GM12878 (cell line): Measurements from ENCODE around the gene ZNF79. TPM values are rescaled to one million over a fixed set of nuclear protein-coding genes. Genes with fewer than 3 reads are reported as not detected.

Source experiments
- ATAC-seq: fragments of 200-7000 bp; cut with Tn5 transposase; 3 replicates; pipeline ENCODE4 v1.9.1; 2020; ENCODE audit warnings: mild to moderate bottlenecking, moderate library complexity
- BruUV-seq: library from RNA; stranded (reverse); fragments of 400-500 nt; replicated peaks from 2 replicates; lab custom pipeline; 2021; lab: Mats Ljungman, UMichigan
- CTCF ChIA-PET: fragments of 300-600 bp; sonication (Branson Sonifier 250); formaldehyde crosslinking; extraction: SDS; loops from one replicate; lab custom pipeline; 2021; ENCODE audit warnings: inconsistent platforms; lab: Yijun Ruan, JAX
- POLR2A ChIA-PET: fragments of 350-600 bp; formaldehyde crosslinking; extraction: SDS; loops from one replicate; lab custom pipeline; 2021; ENCODE audit warnings: inconsistent platforms; lab: Charles Lee
- RAD21 ChIA-PET: fragments of 300-600 bp; sonication (Branson Sonifier 250); formaldehyde crosslinking; loops from one replicate; lab custom pipeline; 2023; ENCODE audit warnings: antibody characterized with exemption; ENCODE audit not compliant: unreplicated experiment; lab: Charles Lee
- SMC1A ChIA-PET: fragments of 300-600 bp; sonication (Branson Sonifier 250); formaldehyde crosslinking; loops from one replicate; lab custom pipeline; 2023; ENCODE audit not compliant: unreplicated experiment, uncharacterized antibody; lab: Charles Lee
- DNase-seq: peaks from one replicate; pipeline ENCODE4 v3.0.0-alpha.2; 2011; ENCODE audit warnings: low read depth, low spot score
- FAIRE-seq: peaks from 3 replicates; lab custom pipeline; 2011; peaks lifted over from hg19 to GRCh38; lab: Jason Lieb, UNC
- H2AFZ ChIP-seq: 2 replicates; pipeline ENCODE4 v1.6.0; 2011; ENCODE audit warnings: low read depth, low read length, control low read depth; ENCODE audit not compliant: control insufficient read depth
- H3K27ac ChIP-seq: 2 replicates; pipeline ENCODE4 v1.5.1; 2011; ENCODE audit warnings: control low read depth; ENCODE audit not compliant: control insufficient read depth, insufficient read depth
- H3K27me3 ChIP-seq, 2 experiments: replicated peaks in 1 of 2; 2 replicates each; pipeline versions ENCODE4 v1.6.0 to v1.6.1; 2011; ENCODE audit warnings: low read length in 1 of 2; ENCODE audit not compliant: control insufficient read depth in 2 of 2, insufficient read depth in 2 of 2
- H3K36me3 ChIP-seq, 2 experiments: 2 replicates each; pipeline ENCODE4 v1.5.1; 2011; ENCODE audit warnings: low read length in 1 of 2; ENCODE audit not compliant: control insufficient read depth in 2 of 2, insufficient read depth in 2 of 2
- H3K4me1 ChIP-seq: 2 replicates; pipeline ENCODE4 v1.6.1; 2011; ENCODE audit warnings: mild to moderate bottlenecking, low read length, moderate library complexity, mixed read lengths; ENCODE audit not compliant: control insufficient read depth, insufficient read depth
- H3K4me2 ChIP-seq: 2 replicates; pipeline ENCODE4 v1.6.0; 2011; ENCODE audit warnings: control low read depth; ENCODE audit not compliant: control insufficient read depth, insufficient read depth
- H3K4me3 ChIP-seq: fragments of 200-600 bp; sonication (generic); 2 replicates; pipeline ENCODE4 v1.5.1; 2016
- H3K79me2 ChIP-seq: 2 replicates; pipeline ENCODE4 v1.6.0; 2011; ENCODE audit warnings: low read length; ENCODE audit not compliant: control insufficient read depth, insufficient read depth
- H3K9ac ChIP-seq: 2 replicates; pipeline ENCODE4 v1.8.0; 2011; ENCODE audit warnings: low read length, control low read depth, mixed read lengths; ENCODE audit not compliant: control insufficient read depth, insufficient read depth
- H3K9me3 ChIP-seq: replicated peaks from 3 replicates; pipeline ENCODE4 v1.5.1; 2011; ENCODE audit warnings: mild to moderate bottlenecking, low read length; ENCODE audit not compliant: control insufficient read depth, insufficient read depth
- H4K20me1 ChIP-seq: 2 replicates; pipeline ENCODE4 v1.6.0; 2011; ENCODE audit not compliant: control insufficient read depth, insufficient read depth
- BHLHE40 ChIP-seq, 2 experiments: fragments of 450-650 bp in 1 of 2; IDR thresholded peaks; 2 replicates each; pipeline ENCODE4 v1.6.1; 2011 to 2017; ENCODE audit warnings: low read depth in 2 of 2, borderline replicate concordance in 1 of 2, improper control_type of control experiment in 1 of 2, low read length in 1 of 2, mild to moderate bottlenecking in 1 of 2
- HDGF ChIP-seq: fragments of 450-650 bp; IDR thresholded peaks from 2 replicates; pipeline ENCODE4 v1.6.1; 2016; ENCODE audit warnings: antibody characterized with exemption
- NFIC ChIP-seq: IDR thresholded peaks from 2 replicates; pipeline ENCODE4 v1.6.1; 2012; ENCODE audit warnings: low read depth, mild to moderate bottlenecking, inconsistent platforms, low read length, moderate library complexity
- RAD21 ChIP-seq: IDR thresholded peaks from 2 replicates; pipeline ENCODE4 v1.6.1; 2011; ENCODE audit warnings: mild to moderate bottlenecking, low read depth, low read length, moderate library complexity; ENCODE audit not compliant: insufficient read depth
- SIX5 ChIP-seq: IDR thresholded peaks from 2 replicates; pipeline ENCODE4 v1.6.1; 2011; ENCODE audit warnings: mild to moderate bottlenecking, low read depth, low read length, moderate library complexity; ENCODE audit not compliant: severe bottlenecking
- SPI1 ChIP-seq: IDR thresholded peaks from 2 replicates; pipeline ENCODE4 v1.6.1; 2011; ENCODE audit warnings: low read depth, mild to moderate bottlenecking, low read length, moderate library complexity, borderline replicate concordance; ENCODE audit not compliant: insufficient read depth
- WGBS: methylation state at CpG from one replicate; pipeline ENCODE4 v1.1.6; 2016; ENCODE audit warnings: low lambda C conversion rate; ENCODE audit not compliant: insufficient replicate concordance, insufficient coverage; ENCODE audit errors: missing lambda C conversion rate; 5-methylcytosine and 5-hydroxymethylcytosine counted together
- in situ Hi-C: fragments of 300-500 bp; cut with MboI; formaldehyde crosslinking; loops from 9 replicates; pipeline ENCODE4 v1.14.3; 2018; ENCODE audit warnings: mixed read lengths
- intact Hi-C: fragments of 100-400 bp; cut with micrococcal nuclease; formaldehyde crosslinking; loops from one replicate; pipeline ENCODE4 v1.14.2; 2022; ENCODE audit not compliant: unreplicated experiment
- polyA plus RNA-seq, 11 experiments: library from polyadenylated mRNA; depleted of rRNA in 4 of 11; unstranded in 6 of 11; stranded (reverse) in 5 of 11; fragments of >200 nt; fragmentation: Nextera tagmentation in 4 of 11; fragmentation: Illumina TruSeq in 1 of 11; extraction: Ambion mirVana in 4 of 11; extraction: Trizol in 1 of 11; gene quantifications; 1 replicate in 1 of 11; 2 replicates in 10 of 11; pipeline versions ENCODE4 v1.2.1 to v1.2.3, GENCODE V29; 2011 to 2016; ENCODE audit warnings: inconsistent platforms in 2 of 11, missing spikeins in 2 of 11, low read depth in 1 of 11
- total RNA-seq, 4 experiments: library from RNA; depleted of rRNA in 3 of 4; stranded (reverse); fragments of >200 nt in 3 of 4; fragmentation: Illumina TruSeq in 1 of 4; extraction: Trizol in 1 of 4; gene quantifications; 2 replicates each; pipeline versions ENCODE4 v1.2.1 to v1.2.3, GENCODE V29; 2013 to 2021
- TF ChIP-seq, protein P1 (sequence below): fragments of 450-650 bp; formaldehyde crosslinking; IDR thresholded peaks from 2 replicates; pipeline ENCODE4 v1.4.0; 2020; ENCODE audit warnings: mild to moderate bottlenecking, moderate library complexity

The ZNF79 gene
- total and polyA plus RNA-seq, 10 of the 15 experiments (the other 5 are each of a cell fraction or from before 2014, with no cell fraction given): 1.8 to 14.1 (median 11.7) TPM

DNA sequence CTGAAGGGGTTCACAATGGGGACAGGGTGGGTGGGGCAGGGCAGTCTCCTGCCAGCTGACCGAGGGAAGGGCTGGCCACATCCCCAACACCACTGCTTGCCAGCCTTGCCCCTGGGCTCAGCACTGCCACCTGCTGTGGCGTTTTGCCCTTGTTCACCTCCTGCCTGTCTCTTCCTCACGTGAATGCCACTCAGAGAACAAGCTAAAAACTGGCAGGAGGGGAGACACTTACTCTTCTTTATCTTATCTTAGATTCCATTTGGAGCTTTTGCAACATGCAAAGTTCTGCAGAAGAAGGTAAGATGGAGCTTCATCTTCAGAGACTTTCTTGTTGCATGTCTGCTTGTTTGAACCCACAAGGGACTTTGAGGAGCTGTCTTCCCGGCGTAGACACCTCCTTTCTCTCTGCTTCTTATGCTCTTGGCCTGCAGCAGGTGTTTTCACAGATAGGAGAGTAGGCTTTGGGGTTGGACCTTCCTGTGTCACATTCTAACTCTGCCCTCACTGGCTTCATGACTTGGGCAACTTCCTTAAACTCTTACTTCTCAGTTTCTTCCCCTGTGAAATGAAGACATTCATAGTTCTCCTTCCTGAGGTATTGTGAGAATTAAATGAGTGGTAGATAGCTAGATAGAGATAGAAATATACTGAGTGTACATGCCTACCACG, 31.3 kb downstream of the ZNF79 start (continued):
- TF ChIP-seq, protein P1, sequence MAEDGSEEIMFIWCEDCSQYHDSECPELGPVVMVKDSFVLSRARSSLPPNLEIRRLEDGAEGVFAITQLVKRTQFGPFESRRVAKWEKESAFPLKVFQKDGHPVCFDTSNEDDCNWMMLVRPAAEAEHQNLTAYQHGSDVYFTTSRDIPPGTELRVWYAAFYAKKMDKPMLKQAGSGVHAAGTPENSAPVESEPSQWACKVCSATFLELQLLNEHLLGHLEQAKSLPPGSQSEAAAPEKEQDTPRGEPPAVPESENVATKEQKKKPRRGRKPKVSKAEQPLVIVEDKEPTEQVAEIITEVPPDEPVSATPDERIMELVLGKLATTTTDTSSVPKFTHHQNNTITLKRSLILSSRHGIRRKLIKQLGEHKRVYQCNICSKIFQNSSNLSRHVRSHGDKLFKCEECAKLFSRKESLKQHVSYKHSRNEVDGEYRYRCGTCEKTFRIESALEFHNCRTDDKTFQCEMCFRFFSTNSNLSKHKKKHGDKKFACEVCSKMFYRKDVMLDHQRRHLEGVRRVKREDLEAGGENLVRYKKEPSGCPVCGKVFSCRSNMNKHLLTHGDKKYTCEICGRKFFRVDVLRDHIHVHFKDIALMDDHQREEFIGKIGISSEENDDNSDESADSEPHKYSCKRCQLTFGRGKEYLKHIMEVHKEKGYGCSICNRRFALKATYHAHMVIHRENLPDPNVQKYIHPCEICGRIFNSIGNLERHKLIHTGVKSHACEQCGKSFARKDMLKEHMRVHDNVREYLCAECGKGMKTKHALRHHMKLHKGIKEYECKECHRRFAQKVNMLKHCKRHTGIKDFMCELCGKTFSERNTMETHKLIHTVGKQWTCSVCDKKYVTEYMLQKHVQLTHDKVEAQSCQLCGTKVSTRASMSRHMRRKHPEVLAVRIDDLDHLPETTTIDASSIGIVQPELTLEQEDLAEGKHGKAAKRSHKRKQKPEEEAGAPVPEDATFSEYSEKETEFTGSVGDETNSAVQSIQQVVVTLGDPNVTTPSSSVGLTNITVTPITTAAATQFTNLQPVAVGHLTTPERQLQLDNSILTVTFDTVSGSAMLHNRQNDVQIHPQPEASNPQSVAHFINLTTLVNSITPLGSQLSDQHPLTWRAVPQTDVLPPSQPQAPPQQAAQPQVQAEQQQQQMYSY: no peak
- 0 out of 2 replicates have a peak, but pooled peaks have one; percentile 3 for TF ChIP-seq SPI1
- TF ChIP-seq RAD21: peak; percentile 28; the same call in 1 of the 2 replicates
- peak; percentile 40 to 75; a peak in 2 of 4 replicates for TF ChIP-seq BHLHE40 (IDR thresholded peaks at IDR 0.05; ENCODE audit: borderline replicate concordance in 1 of 2, low read depth in 2 of 2, low read length in 1 of 2)
- TF ChIP-seq NFIC: no peak

DNA sequence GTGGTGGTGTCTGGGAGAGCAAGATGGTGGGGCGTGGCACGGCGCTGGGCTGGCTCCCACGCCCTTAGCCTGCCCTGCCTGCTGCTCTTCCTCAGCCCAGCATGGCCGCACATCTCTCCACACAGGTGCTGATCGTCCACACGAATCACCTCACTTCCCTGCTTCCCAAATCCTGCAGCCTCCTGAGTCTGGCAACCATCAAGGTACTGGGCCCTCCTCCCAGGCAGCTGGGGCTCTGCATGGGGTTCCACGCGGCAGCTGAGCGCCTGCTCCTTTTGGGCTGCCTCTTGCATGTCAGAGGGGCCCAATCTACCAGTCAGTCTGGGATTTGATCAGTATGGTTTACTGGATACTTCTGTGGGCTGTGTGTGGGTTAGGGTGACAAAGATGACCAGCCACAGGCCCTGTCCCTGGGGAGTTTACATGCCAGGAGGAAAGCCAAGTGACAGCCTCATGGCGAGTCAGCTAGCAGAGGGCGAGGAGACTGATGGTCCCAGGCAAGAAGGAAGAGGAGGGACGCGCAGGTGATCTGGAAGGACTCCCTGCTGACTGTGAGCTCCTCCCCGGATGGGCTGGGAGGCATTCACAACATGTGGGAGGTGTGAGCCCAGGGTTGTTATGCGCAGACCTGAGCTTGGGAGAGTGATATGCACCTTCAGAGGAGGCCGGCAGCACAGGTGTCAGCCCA, 33.2 kb downstream of the ZNF79 start:
- ChIA-PET SMC1A (no interaction called here), CTCF (interaction anchor here (0.6 to 0.9 kb wide), 3 partner anchors 101 to 166 kb away, joined by 3 to 5 read pairs (median 3); no protein-coding TSS in a partner anchor), POLR2A (interaction anchor here (0.6 to 1.2 kb wide), 3 partner anchors 12 to 23 kb away, joined by 3 to 4 read pairs (median 4); no protein-coding TSS in a partner anchor)
- intact Hi-C loops: loop anchor here (10.0 kb wide), 1 partner anchor 243 kb away; no protein-coding TSS in a partner anchor
- no peaks in the 10 kb centered on the region for H3K27me3 ChIP-seq
- 97% methylated on average over 17 of the region's 17 CpGs for WGBS
- H2AFZ ChIP-seq: no peak overlapping the region
- FAIRE-seq (no peak), ATAC-seq (no peak)
- in situ Hi-C loops: no loop called here
- no peak overlapping the region for H3K4me2 ChIP-seq
- H3K4me1 ChIP-seq: peaks cover 6% of the 10 kb centered on the region; the same call in 1 of the 2 replicates
- H3K36me3 ChIP-seq: peaks cover 3 to 9% of the 10 kb centered on the region in 2 experiments
- TF ChIP-seq SIX5 (no peak), HDGF (no peak)
- TF ChIP-seq, all 136 proteins: peak for 0
- no peaks in the 10 kb centered on the region for H4K20me1 ChIP-seq
- DNase-seq: no peak
- no peak overlapping the region for H3K4me3 ChIP-seq
- peaks cover 2% of the 10 kb centered on the region for H3K79me2 ChIP-seq
- no TSS peak for BruUV-seq
- no peak overlapping the region for H3K27ac ChIP-seq
- RAD21 ChIA-PET: no interaction called here
- no peaks in the 10 kb centered on the region for H3K9me3 ChIP-seq
- no peak overlapping the region for H3K9ac ChIP-seq
